ENCODE data around the gene TMEM256.
"Not testable (repeated sequence)": the region's sequence is repeated elsewhere in the genome, so short reads cannot be mapped to it uniquely, and the experiment has no call there.

Gene TMEM256

GRCh38 chr17:7383371-7383741 lies 20.5 kb downstream of the TMEM256 start:
- DNase-seq = no peak

- no peak for DNase-seq
These were observed 21.0 kb downstream of the TMEM256 start for GRCh38 chr17:7382901-7383300.

- DNase-seq = no peak
These were observed 22.8 kb downstream of the TMEM256 start, which contains the start of gene TNK1 for GRCh38 chr17:7380855-7381683. Gene TNK1, plus strand, starts transcription at chr17:7381089. Its CDS starts 1,838 bp downstream, at chr17:7382927.

- peak; percentile 65 for DNase-seq
These were observed 23.6 kb downstream of the TMEM256 start for GRCh38 chr17:7380321-7380720.

- DNase-seq = no peak
These were observed 24.8 kb downstream of the TMEM256 start for GRCh38 chr17:7379134-7379533.

- DNase-seq = no peak
These were observed 29.5 kb downstream of the TMEM256 start for GRCh38 chr17:7374353-7374752.

GRCh38 chr17:7370853-7371252 lies 33.0 kb downstream of the TMEM256 start:
- no peak for DNase-seq

- no peak for DNase-seq
These were observed 34.1 kb downstream of the TMEM256 start for GRCh38 chr17:7369825-7370224.

- not testable (repeated sequence) for DNase-seq
These were observed 35.3 kb downstream of the TMEM256 start for GRCh38 chr17:7368599-7368994.

- no peak for DNase-seq
These were observed 35.8 kb downstream of the TMEM256 start for GRCh38 chr17:7367918-7368598.

- DNase-seq = no peak
These were observed 36.8 kb downstream of the TMEM256 start for GRCh38 chr17:7367083-7367482.

- not testable (repeated sequence) for DNase-seq
These were observed 37.9 kb downstream of the TMEM256 start for GRCh38 chr17:7365963-7366362.

GRCh38 chr17:7363311-7363710 lies 40.6 kb downstream of the TMEM256 start:
- DNase-seq = peak; percentile 54

- no peak for DNase-seq
These were observed 42.0 kb downstream of the TMEM256 start for GRCh38 chr17:7361906-7362305.

- no peak for DNase-seq
These were observed 46.5 kb downstream of the TMEM256 start for GRCh38 chr17:7357381-7357780.

- DNase-seq = no peak
These were observed 47.1 kb downstream of the TMEM256 start for GRCh38 chr17:7356756-7357155.

GRCh38 chr17:7356072-7356549 lies 47.8 kb downstream of the TMEM256 start:
- peak; percentile 70 for DNase-seq

- no peak for DNase-seq
These were observed 48.3 kb downstream of the TMEM256 start for GRCh38 chr17:7355573-7355972.

- peak; percentile 65 for DNase-seq
These were observed 48.8 kb downstream of the TMEM256 start, which contains the start of gene TMEM95 for GRCh38 chr17:7355053-7355452. Gene TMEM95, plus strand, starts transcription at chr17:7355156. Its CDS starts 49 bp downstream, at chr17:7355205.

GRCh38 chr17:7354262-7354843 lies 49.5 kb downstream of the TMEM256 start:
- peak; percentile 50 for DNase-seq

All from EL (cell line).